Hematopoietic multipotent progenitor cell treated with erythropoietin and hydrocortisone succinate and interleukin-3 and kit ligand, for 6 days (in vitro differentiated cells): ENCODE data around the gene KCND2.

Experiments used
- DNase-seq: peaks from one replicate; pipeline ENCODE4 v3.0.0-alpha.2; 2015

The KCND2 gene

GRCh38 chr7:120714945-120715344 is 442.0 kb downstream of the KCND2 start:
- no peak for DNase-seq

GRCh38 chr7:120716307-120716706 is 443.3 kb downstream of the KCND2 start:
- no peak for DNase-seq

GRCh38 chr7:120717166-120717565 is 444.2 kb downstream of the KCND2 start:
- DNase-seq = no peak

- no peak for DNase-seq
Measured at GRCh38 chr7:120718361-120718760, 445.4 kb downstream of the KCND2 start.

GRCh38 chr7:120720317-120720716 is 447.3 kb downstream of the KCND2 start:
- DNase-seq = no peak

GRCh38 chr7:120723465-120724385 is 450.8 kb downstream of the KCND2 start:
- no peak for DNase-seq

- DNase-seq = no peak
Measured at GRCh38 chr7:120724448-120724847, 451.5 kb downstream of the KCND2 start.

GRCh38 chr7:120724955-120725354 is 452.0 kb downstream of the KCND2 start:
- DNase-seq = no peak

GRCh38 chr7:120725376-120726039 is 452.5 kb downstream of the KCND2 start:
- peak; percentile 77 for DNase-seq

GRCh38 chr7:120729245-120729644 is 456.3 kb downstream of the KCND2 start:
- DNase-seq = no peak

GRCh38 chr7:120731271-120731670 is 458.3 kb downstream of the KCND2 start:
- DNase-seq = no peak

GRCh38 chr7:120732256-120732655 is 459.3 kb downstream of the KCND2 start:
- no peak for DNase-seq

- DNase-seq = no peak
Measured at GRCh38 chr7:120733143-120733542, 460.2 kb downstream of the KCND2 start.

- no peak for DNase-seq
Measured at GRCh38 chr7:120733835-120734234, 460.9 kb downstream of the KCND2 start.

GRCh38 chr7:120735791-120736190 is 462.8 kb downstream of the KCND2 start:
- DNase-seq = peak; percentile 3

GRCh38 chr7:120738816-120739215 is 465.8 kb downstream of the KCND2 start:
- no peak for DNase-seq

GRCh38 chr7:120740348-120740747 is 467.4 kb downstream of the KCND2 start:
- DNase-seq = peak; percentile 7

GRCh38 chr7:120741371-120742042 is 468.5 kb downstream of the KCND2 start:
- DNase-seq = no peak

- DNase-seq = no peak
Measured at GRCh38 chr7:120742372-120742771, 469.4 kb downstream of the KCND2 start.

GRCh38 chr7:120743128-120743527 is 470.2 kb downstream of the KCND2 start:
- DNase-seq = no peak

GRCh38 chr7:120760050-120760449 is 487.1 kb downstream of the KCND2 start:
- DNase-seq = no peak

GRCh38 chr7:120760851-120761250 is 487.9 kb downstream of the KCND2 start:
- no peak for DNase-seq

GRCh38 chr7:120770206-120770605 is 497.2 kb downstream of the KCND2 start:
- no peak for DNase-seq

GRCh38 chr7:120774481-120774880 is 501.5 kb downstream of the KCND2 start:
- no peak for DNase-seq
